ENCODE data around the gene AP2A1. TPM values are rescaled to one million over a fixed set of nuclear protein-coding genes. Genes with fewer than 3 reads are reported as not detected.

The AP2A1 gene
- polyA plus RNA-seq, 4 donors = 34.7 to 58.8 (median 53.6) TPM

DNA sequence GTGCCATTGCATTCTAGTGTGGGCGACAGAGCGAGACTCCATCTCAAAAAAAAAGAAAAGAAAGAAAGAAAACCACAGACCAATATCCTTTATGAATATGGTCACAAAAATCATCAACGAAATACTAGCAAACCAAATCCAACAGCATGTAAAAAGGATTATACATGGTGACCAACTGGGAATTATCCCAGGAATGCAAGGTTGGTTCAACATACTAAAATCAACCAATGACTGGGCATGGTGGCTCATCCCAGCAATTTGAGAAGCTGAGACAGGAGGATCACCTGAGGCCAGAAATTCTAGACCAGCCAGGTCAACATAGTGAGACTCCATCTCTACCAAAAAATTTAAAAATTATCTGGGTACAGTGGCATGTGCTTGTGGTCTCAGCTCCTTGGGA, 10.8 kb upstream of the AP2A1 start:
- H3K9me3 ChIP-seq (ENCODE audit: control insufficient read depth in 2 of 2, insufficient read depth in 1 of 2, low read depth in 1 of 2, low read length in 1 of 2) = peaks cover 0 to 11% of the 10 kb centered on the region in 2 donors
- H3K36me3 ChIP-seq (ENCODE audit: control insufficient read depth in 3 of 3, insufficient read depth in 2 of 3, low read depth in 1 of 3, low read length in 3 of 3) = no peaks in the 10 kb centered on the region
- no peak overlapping the region for H3K4me3 ChIP-seq (ENCODE audit: low read depth in 1 of 3, low read length in 3 of 3)
- no peaks in the 10 kb centered on the region for H3K4me1 ChIP-seq (ENCODE audit: control insufficient read depth in 3 of 3, insufficient read depth in 2 of 3, low read depth in 1 of 3, low read length in 2 of 3)
- FAIRE-seq = no peak
- peaks cover 0 to 4% (median 0%) of the 10 kb centered on the region in 3 donors for H3K27me3 ChIP-seq (ENCODE audit: control insufficient read depth in 3 of 3, insufficient read depth in 3 of 3, low read length in 3 of 3)
- no peak for DNase-seq
- WGBS, 3 donors = 88 to 91% (median 89%) methylated on average over 3 of the region's 3 CpGs
- no peak overlapping the region for H3K27ac ChIP-seq (ENCODE audit: low read depth in 1 of 3, low read length in 2 of 3)

DNA sequence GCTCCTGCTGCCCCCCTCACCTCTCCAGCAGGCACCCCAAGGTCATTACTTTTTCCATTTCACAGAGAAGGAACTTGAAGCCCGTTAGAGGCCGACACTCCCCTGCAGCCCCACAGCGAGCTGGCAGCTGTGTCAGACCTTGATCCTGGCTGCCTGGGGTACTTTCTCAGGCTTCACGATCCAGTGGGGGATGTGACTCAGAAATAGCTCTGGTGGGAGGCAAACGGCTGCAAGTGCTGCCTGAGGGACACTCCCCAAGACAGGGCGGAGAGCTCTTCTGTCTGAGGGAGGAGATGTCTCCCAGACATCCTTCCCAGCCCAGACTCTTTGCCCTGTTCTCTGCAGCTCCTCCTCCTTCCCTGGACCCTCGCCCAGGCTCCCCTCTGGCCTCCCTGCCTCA, 8.5 kb upstream of the AP2A1 start:
- no peak overlapping the region for H3K27ac ChIP-seq (ENCODE audit: low read depth in 1 of 3, low read length in 2 of 3)
- 10 to 31% (median 25%) methylated on average over 7 of the region's 7 CpGs for WGBS, 3 donors
- no peaks in the 10 kb centered on the region for H3K4me1 ChIP-seq (ENCODE audit: control insufficient read depth in 3 of 3, insufficient read depth in 2 of 3, low read depth in 1 of 3, low read length in 2 of 3)
- DNase-seq (no peak), FAIRE-seq (no peak)
- H3K9me3 ChIP-seq (ENCODE audit: control insufficient read depth in 2 of 2, insufficient read depth in 1 of 2, low read depth in 1 of 2, low read length in 1 of 2) = peaks cover 0 to 11% of the 10 kb centered on the region in 2 donors
- no peaks in the 10 kb centered on the region for H3K36me3 ChIP-seq (ENCODE audit: control insufficient read depth in 3 of 3, insufficient read depth in 2 of 3, low read depth in 1 of 3, low read length in 3 of 3)
- H3K4me3 ChIP-seq (ENCODE audit: low read depth in 1 of 3, low read length in 3 of 3) = no peak overlapping the region
- H3K27me3 ChIP-seq (ENCODE audit: control insufficient read depth in 3 of 3, insufficient read depth in 3 of 3, low read length in 3 of 3) = peaks cover 0 to 4% (median 0%) of the 10 kb centered on the region in 3 donors

DNA sequence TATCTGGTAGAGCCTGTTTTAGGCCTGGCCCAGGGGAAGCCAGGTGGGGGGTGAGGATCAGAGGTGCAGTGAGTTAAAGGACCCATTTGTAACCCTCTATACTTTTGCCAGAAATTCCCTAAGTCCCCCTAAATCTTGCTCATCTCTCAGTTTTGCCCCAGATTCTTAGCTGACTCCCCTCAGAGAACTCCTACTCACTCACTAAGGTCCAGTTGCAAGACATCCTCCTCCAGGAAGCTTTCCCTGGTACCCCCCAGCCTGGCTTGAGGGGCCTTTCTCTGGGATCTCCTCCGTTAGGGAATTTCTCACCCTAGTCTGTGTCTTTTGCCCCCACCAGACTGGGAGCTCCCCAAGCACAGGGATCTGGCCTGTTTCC, 5.6 kb upstream of the AP2A1 start:
- WGBS, 3 donors = 92 to 100% (median 95%) methylated on average over 1 of the region's 1 CpG
- DNase-seq (no peak), FAIRE-seq (no peak)
- Histone ChIP-seq H3K9me3 (ENCODE audit: control insufficient read depth in 2 of 2, insufficient read depth in 1 of 2, low read depth in 1 of 2, low read length in 1 of 2) (peaks cover 0 to under 1% of the 10 kb centered on the region in 2 donors), H3K27ac (ENCODE audit: low read depth in 1 of 3, low read length in 2 of 3) (peak overlapping the region in 1 of 3 donors; percentile 21), H3K36me3 (ENCODE audit: control insufficient read depth in 3 of 3, insufficient read depth in 2 of 3, low read depth in 1 of 3, low read length in 3 of 3) (no peaks in the 10 kb centered on the region), H3K27me3 (ENCODE audit: control insufficient read depth in 3 of 3, insufficient read depth in 3 of 3, low read length in 3 of 3) (peaks cover 0 to 4% (median 0%) of the 10 kb centered on the region in 3 donors), H3K4me3 (ENCODE audit: low read depth in 1 of 3, low read length in 3 of 3) (no peak overlapping the region), H3K4me1 (ENCODE audit: control insufficient read depth in 3 of 3, insufficient read depth in 2 of 3, low read depth in 1 of 3, low read length in 2 of 3) (peaks cover 0 to 9% (median 0%) of the 10 kb centered on the region in 3 donors)

DNA sequence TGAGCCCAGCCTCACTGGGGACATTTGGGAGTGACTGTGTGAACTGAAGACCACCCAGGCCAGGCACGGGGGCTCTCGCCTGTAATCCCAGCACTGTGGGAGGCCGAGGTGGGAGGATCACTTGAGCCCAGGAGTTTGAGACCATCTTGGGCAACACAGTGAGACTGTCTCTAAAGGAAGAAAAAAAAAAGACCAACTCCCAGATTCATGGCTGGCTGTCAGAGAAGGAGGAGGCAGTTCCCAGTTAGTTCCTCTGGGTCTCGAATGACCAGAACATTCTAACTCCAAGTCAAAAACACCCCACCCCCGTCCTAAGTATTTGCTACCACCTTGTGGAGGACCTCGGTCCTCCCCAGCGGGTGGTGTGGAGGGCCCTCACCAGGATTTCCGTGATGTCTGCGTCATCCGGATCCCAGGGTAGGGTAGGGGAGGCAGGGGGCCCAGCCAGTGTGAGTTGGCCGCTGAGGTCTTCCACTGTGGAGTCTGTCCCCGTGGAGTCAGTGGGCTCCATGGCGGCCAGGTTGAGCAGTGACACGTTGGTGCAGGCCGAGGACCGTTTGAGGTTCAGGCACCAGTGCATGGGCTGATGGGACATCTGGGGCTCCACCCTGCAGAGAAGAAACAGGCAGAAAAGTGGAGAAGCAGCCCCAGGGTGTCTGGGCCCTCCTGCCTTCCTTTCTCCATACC, 5.0 kb upstream of the AP2A1 start:
- no peak for DNase-seq
- Histone ChIP-seq H3K9me3 (ENCODE audit: control insufficient read depth in 2 of 2, insufficient read depth in 1 of 2, low read depth in 1 of 2, low read length in 1 of 2) (no peaks in the 10 kb centered on the region), H3K36me3 (ENCODE audit: control insufficient read depth in 3 of 3, insufficient read depth in 2 of 3, low read depth in 1 of 3, low read length in 3 of 3) (no peaks in the 10 kb centered on the region), H3K4me3 (ENCODE audit: low read depth in 1 of 3, low read length in 3 of 3) (no peak overlapping the region), H3K27me3 (ENCODE audit: control insufficient read depth in 3 of 3, insufficient read depth in 3 of 3, low read length in 3 of 3) (peaks cover 0 to 4% (median 0%) of the 10 kb centered on the region in 3 donors), H3K27ac (ENCODE audit: low read depth in 1 of 3, low read length in 2 of 3) (peak overlapping the region in 1 of 3 donors; percentile 21), H3K4me1 (ENCODE audit: control insufficient read depth in 3 of 3, insufficient read depth in 2 of 3, low read depth in 1 of 3, low read length in 2 of 3) (peaks cover 0 to 9% (median 0%) of the 10 kb centered on the region in 3 donors)
- no peak for FAIRE-seq
- WGBS, 3 donors = 65 to 81% (median 73%) methylated on average over 16 of the region's 16 CpGs

DNA sequence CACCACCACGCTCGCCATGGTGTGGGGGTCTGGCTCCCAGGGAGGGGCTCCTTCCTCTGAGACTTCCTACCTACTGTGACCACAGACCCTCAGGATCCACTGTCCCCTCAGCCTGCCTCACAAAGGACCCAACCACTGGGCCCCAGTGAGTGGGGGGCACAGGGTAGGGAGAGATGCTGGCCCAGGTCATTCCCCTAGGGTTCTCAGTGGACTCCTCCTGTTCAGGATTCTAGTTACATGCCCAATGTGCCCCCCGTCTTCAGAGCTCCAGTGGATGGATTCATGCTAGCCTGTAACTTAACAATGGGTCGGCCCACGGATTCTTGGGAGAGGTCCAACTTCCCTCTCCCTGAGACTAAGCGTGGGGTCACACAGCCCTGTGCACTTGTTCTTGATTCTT, 3.6 kb upstream of the AP2A1 start, which contains the start of gene TSKS:
Gene TSKS, minus strand, starts transcription at position 77 of the 400 bp plus-strand sequence. Its CDS starts 59 bp downstream, at position 18.
- Histone ChIP-seq H3K9me3 (ENCODE audit: control insufficient read depth in 2 of 2, insufficient read depth in 1 of 2, low read depth in 1 of 2, low read length in 1 of 2) (no peaks in the 10 kb centered on the region), H3K27me3 (ENCODE audit: control insufficient read depth in 3 of 3, insufficient read depth in 3 of 3, low read length in 3 of 3) (peaks cover 0 to 4% (median 0%) of the 10 kb centered on the region in 3 donors), H3K36me3 (ENCODE audit: control insufficient read depth in 3 of 3, insufficient read depth in 2 of 3, low read depth in 1 of 3, low read length in 3 of 3) (no peaks in the 10 kb centered on the region), H3K4me3 (ENCODE audit: low read depth in 1 of 3, low read length in 3 of 3) (no peak within 1 kb of the TSS), H3K4me1 (ENCODE audit: control insufficient read depth in 3 of 3, insufficient read depth in 2 of 3, low read depth in 1 of 3, low read length in 2 of 3) (peaks cover 2 to 17% (median 5%) of the 10 kb centered on the region in 3 donors), H3K27ac (ENCODE audit: low read depth in 1 of 3, low read length in 2 of 3) (no peak within 1 kb of the TSS)
- 78 to 82% (median 79%) methylated on average over 6 of the region's 6 CpGs for WGBS, 3 donors
- FAIRE-seq (no peak), DNase-seq (no peak)

DNA sequence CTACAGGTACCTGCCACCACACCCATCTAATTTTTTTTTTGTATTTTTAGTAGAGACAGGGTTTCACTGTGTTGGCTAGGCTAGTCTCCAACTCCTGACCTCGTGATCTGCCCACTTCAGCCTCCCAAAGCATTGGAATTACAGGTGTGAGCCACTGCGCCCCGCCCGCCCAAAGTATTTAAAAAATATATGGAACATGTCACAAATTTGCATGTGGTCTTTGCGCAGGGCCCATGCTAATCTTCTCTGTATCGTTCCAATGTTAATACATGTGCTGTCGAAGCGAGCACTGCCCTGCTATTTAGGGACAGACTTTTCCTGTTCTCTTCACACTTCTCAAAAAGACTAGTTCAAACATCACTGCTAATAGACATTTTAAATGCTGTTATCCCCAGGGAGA, 2.5 kb upstream of the AP2A1 start:
- H3K27ac ChIP-seq (ENCODE audit: low read depth in 1 of 3, low read length in 2 of 3) = no peak overlapping the region
- H3K36me3 ChIP-seq (ENCODE audit: control insufficient read depth in 3 of 3, insufficient read depth in 2 of 3, low read depth in 1 of 3, low read length in 3 of 3) = peaks cover 0 to 2% (median 0%) of the 10 kb centered on the region in 3 donors
- peaks cover 2 to 17% (median 5%) of the 10 kb centered on the region in 3 donors for H3K4me1 ChIP-seq (ENCODE audit: control insufficient read depth in 3 of 3, insufficient read depth in 2 of 3, low read depth in 1 of 3, low read length in 2 of 3)
- no peaks in the 10 kb centered on the region for H3K27me3 ChIP-seq (ENCODE audit: control insufficient read depth in 3 of 3, insufficient read depth in 3 of 3, low read length in 3 of 3)
- no peak for FAIRE-seq
- DNase-seq = no peak
- H3K4me3 ChIP-seq (ENCODE audit: low read depth in 1 of 3, low read length in 3 of 3) = no peak overlapping the region
- H3K9me3 ChIP-seq (ENCODE audit: control insufficient read depth in 2 of 2, insufficient read depth in 1 of 2, low read depth in 1 of 2, low read length in 1 of 2) = no peaks in the 10 kb centered on the region
- WGBS, 3 donors = 74 to 89% (median 76%) methylated on average over 8 of the region's 8 CpGs

DNA sequence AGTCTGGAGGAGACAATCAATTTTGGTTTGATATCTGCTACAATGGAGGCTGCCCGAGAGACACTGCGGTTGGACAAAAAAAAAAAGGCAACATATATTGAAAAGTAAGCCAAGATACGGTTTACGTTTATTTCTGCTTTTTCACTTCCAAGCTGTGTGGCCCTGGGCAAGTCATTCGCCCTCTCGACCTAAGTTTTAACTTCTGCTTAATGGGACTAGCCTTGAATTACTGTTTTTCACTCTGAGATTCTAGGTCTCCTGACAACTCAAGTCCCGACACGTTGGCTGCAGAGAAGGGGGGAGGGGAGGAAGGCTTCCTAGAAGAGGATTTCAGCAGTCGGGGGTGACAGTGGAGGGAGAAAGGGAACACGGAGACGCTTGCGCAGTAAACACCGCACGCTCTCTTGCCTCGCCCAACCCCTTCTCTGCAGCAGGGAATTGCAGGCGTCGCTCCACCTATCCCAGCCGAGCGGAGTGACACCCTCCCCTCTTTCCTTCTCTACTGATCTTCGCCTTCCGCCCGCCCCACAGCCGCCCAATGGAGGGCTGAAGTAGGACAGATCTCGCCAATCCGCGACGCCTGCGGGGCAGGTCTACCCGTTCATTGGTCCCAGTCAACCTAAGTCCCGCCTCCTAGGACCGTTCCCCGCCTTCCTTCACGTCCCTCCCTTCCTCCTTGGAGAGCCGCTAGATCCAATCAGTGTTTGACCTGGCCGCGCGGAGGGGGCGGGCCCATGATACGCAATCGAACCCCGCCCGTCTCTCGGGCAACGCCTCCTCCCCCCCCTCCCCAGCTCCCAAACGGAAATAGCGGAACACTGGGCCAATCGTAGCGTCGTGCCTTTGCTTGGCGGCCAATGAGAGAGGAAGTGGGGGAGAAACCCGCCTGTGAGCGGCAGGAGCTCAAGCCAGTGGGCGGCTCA, 533 bp upstream of the AP2A1 start:
- WGBS, 3 donors = 1 to 2% (median 2%) methylated on average over 37 to 53 of the region's 53 CpGs
- DNase-seq = peak; percentile 100
- Histone ChIP-seq H3K27me3 (ENCODE audit: control insufficient read depth in 3 of 3, insufficient read depth in 3 of 3, low read length in 3 of 3) (no peaks in the 10 kb centered on the region), H3K27ac (ENCODE audit: low read depth in 1 of 3, low read length in 2 of 3) (peak overlapping the region; percentile 84 to 89 (median 85)), H3K36me3 (ENCODE audit: control insufficient read depth in 3 of 3, insufficient read depth in 2 of 3, low read depth in 1 of 3, low read length in 3 of 3) (peaks cover 0 to 10% (median 0%) of the 10 kb centered on the region in 3 donors), H3K4me3 (ENCODE audit: low read depth in 1 of 3, low read length in 3 of 3) (peak overlapping the region; percentile 29 to 79 (median 78)), H3K4me1 (ENCODE audit: control insufficient read depth in 3 of 3, insufficient read depth in 2 of 3, low read depth in 1 of 3, low read length in 2 of 3) (peaks cover 2 to 18% (median 5%) of the 10 kb centered on the region in 3 donors), H3K9me3 (ENCODE audit: control insufficient read depth in 2 of 2, insufficient read depth in 1 of 2, low read depth in 1 of 2, low read length in 1 of 2) (no peaks in the 10 kb centered on the region)
- peak; percentile 49 for FAIRE-seq

DNA sequence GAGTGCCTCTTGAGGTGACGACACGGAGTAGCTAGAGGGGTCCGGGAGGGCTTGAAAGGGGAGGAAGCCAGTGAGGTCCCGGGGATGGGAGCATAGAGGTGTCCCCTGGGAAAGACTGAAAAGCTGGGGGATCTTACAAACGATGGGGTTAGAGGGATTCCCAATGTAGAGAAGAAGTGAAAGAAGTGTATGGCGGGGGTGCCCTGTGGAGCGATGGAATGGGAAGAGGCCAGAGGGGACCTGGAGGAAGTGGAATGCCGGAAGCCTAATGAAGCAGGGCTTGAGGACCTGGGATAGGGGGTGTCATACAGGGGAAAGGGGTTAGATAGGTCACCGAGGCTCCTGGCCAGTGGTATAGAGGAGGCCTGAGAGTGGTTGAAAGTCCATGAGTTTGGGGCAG, 580 bp downstream of the AP2A1 start:
- Histone ChIP-seq H3K36me3 (ENCODE audit: control insufficient read depth in 3 of 3, insufficient read depth in 2 of 3, low read depth in 1 of 3, low read length in 3 of 3) (peaks cover 0 to 13% (median 0%) of the 10 kb centered on the region in 3 donors), H3K27me3 (ENCODE audit: control insufficient read depth in 3 of 3, insufficient read depth in 3 of 3, low read length in 3 of 3) (no peaks in the 10 kb centered on the region), H3K4me1 (ENCODE audit: control insufficient read depth in 3 of 3, insufficient read depth in 2 of 3, low read depth in 1 of 3, low read length in 2 of 3) (peaks cover 2 to 25% (median 5%) of the 10 kb centered on the region in 3 donors), H3K9me3 (ENCODE audit: control insufficient read depth in 2 of 2, insufficient read depth in 1 of 2, low read depth in 1 of 2, low read length in 1 of 2) (no peaks in the 10 kb centered on the region), H3K27ac (ENCODE audit: low read depth in 1 of 3, low read length in 2 of 3) (peak overlapping the region in 2 of 3 donors; percentile 73 to 87), H3K4me3 (ENCODE audit: low read depth in 1 of 3, low read length in 3 of 3) (peak overlapping the region; percentile 78 to 92 (median 79))
- WGBS, 3 donors = 0 to 2% (median 1%) methylated on average over 9 of the region's 9 CpGs
- DNase-seq (peak in 1 of 2 donors; percentile 9), FAIRE-seq (no peak)

All from small intestine (tissue), 7 donors.